DMS114 treated with DMSO at 0.1 percent for 48 hours (cell line): ENCODE measurements around the gene HFE.
"Not testable (repeated sequence)": the region's sequence is repeated elsewhere in the genome, so short reads cannot be mapped to it uniquely, and the experiment has no call there.

Experiments
- DNase-seq: peaks from one replicate; lab custom pipeline; 2025; ENCODE audit not compliant: unreplicated experiment; lab: John Stamatoyannopoulos, UW

The HFE gene

GRCh38 chr6:26087284-26088115 is at the start of gene HFE:
Gene HFE, plus strand, starts transcription at chr6:26087429. Its CDS starts 12 bp downstream, at chr6:26087441.
- peak; percentile 58 for DNase-seq

- DNase-seq, result no peak
These were observed 45.3 kb upstream of the HFE start for GRCh38 chr6:26041946-26042345.

- DNase-seq, result peak; percentile 99
These were observed 43.7 kb upstream of the HFE start for GRCh38 chr6:26043384-26044139.

- no peak for DNase-seq
These were observed 42.8 kb upstream of the HFE start for GRCh38 chr6:26044140-26045064.

GRCh38 chr6:26045065-26045927 is 41.9 kb upstream of the HFE start:
- DNase-seq, result peak; percentile 97

GRCh38 chr6:26045928-26046368 is 41.3 kb upstream of the HFE start:
- DNase-seq, result no peak

- DNase-seq, result not testable (repeated sequence)
These were observed 39.9 kb upstream of the HFE start for GRCh38 chr6:26047329-26047728.

- DNase-seq, result no peak
These were observed 38.6 kb upstream of the HFE start for GRCh38 chr6:26048590-26048989.

- DNase-seq, result no peak
These were observed 35.4 kb upstream of the HFE start for GRCh38 chr6:26051665-26052310.

GRCh38 chr6:26052762-26053250 is 34.4 kb upstream of the HFE start:
- not testable (repeated sequence) for DNase-seq

GRCh38 chr6:26053992-26054780 is 33.0 kb upstream of the HFE start:
- DNase-seq, result no peak

- peak; percentile 99 for DNase-seq
These were observed 32.2 kb upstream of the HFE start for GRCh38 chr6:26054781-26055718.

GRCh38 chr6:26055719-26056582 is 31.3 kb upstream of the HFE start:
- peak; percentile 94 for DNase-seq

- peak; percentile 71 for DNase-seq
These were observed 30.5 kb upstream of the HFE start for GRCh38 chr6:26056583-26057350.

- no peak for DNase-seq
These were observed 29.3 kb upstream of the HFE start for GRCh38 chr6:26057899-26058298.
